ENCODE measurements around the gene NDEL1.
A peak's percentile ranks its signal among the peaks of the same experiment; 100 is the strongest.
"Not testable (repeated sequence)": the region's sequence is repeated elsewhere in the genome, so short reads cannot be mapped to it uniquely, and the experiment has no call there.

The NDEL1 gene, protein sequence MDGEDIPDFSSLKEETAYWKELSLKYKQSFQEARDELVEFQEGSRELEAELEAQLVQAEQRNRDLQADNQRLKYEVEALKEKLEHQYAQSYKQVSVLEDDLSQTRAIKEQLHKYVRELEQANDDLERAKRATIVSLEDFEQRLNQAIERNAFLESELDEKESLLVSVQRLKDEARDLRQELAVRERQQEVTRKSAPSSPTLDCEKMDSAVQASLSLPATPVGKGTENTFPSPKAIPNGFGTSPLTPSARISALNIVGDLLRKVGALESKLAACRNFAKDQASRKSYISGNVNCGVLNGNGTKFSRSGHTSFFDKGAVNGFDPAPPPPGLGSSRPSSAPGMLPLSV

DNA sequence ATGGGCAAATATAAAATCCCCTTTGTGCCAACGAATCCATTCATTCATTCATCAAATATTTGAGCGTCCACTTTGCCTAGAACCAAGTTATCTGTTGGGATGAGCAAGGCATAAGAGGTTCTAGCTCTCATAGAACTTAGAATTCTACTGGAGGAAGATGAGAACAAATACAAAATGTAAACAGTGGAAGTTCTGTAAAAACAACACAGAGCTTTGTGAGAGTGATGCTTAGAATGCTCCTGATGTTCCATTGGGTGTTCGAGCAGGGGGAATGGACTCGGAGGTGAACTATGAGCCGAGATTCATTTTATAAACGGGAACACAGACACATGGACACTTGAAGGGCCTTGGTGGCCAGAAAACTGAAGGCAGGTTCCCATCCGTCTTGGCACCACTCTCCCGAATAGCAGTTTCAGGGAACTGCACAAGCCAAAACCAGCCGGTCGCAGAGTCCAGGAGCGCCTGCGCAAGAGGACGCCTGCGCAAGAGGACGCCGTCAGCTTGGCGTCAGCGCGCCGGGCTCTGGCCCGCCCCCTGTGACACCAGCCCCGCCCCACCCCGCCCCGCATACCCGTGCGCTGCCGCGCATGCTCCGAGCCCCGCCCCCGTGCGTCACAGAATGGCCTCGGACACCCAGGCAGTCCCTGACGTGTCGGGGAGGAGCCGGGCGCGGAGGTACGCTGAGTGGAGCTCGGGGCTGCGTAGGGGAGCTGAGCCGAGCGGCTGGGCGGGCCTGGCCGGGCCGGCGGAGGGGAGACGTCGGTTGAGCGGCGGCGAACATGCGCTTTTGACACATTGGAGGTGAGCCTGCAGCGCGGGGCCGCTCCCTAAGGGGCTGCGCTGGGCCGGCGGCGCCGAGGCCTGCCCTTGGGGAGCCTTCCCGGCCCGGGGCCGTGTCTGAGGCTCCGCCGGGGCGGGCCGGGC lies at the start of gene NDEL1:
Gene NDEL1, plus strand, starts transcription at position 640 of the 924 bp plus-strand sequence. CDS start 8,388 bp downstream, outside the sequence.
- DNase-seq: peak; percentile 91

DNA sequence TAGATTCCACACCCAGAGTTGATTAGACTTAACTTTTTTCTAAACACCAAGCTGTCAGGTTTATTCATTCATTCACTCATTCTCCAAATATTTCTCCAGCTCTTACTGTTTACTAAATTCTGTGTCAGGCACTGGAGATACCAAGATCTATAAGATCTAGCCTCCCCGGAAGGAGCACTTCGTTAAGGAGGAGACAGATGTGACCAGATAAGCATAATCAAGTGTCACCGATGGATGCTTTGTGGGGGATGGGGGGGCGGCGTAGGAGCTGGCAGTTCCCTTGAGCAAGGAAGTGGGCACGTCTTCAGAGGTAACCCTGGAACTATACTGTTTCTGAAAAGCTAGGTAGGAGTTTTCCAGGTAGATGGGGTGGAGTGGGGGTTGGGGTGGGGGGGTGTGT lies 48.8 kb upstream of the NDEL1 start:
- no peak for DNase-seq

GRCh38 chr17:8387914-8388651 lies 47.6 kb upstream of the NDEL1 start:
- DNase-seq: no peak

GRCh38 chr17:8391711-8392110 lies 44.0 kb upstream of the NDEL1 start:
- DNase-seq: no peak

GRCh38 chr17:8392274-8392673 lies 43.4 kb upstream of the NDEL1 start:
- DNase-seq: no peak

DNA sequence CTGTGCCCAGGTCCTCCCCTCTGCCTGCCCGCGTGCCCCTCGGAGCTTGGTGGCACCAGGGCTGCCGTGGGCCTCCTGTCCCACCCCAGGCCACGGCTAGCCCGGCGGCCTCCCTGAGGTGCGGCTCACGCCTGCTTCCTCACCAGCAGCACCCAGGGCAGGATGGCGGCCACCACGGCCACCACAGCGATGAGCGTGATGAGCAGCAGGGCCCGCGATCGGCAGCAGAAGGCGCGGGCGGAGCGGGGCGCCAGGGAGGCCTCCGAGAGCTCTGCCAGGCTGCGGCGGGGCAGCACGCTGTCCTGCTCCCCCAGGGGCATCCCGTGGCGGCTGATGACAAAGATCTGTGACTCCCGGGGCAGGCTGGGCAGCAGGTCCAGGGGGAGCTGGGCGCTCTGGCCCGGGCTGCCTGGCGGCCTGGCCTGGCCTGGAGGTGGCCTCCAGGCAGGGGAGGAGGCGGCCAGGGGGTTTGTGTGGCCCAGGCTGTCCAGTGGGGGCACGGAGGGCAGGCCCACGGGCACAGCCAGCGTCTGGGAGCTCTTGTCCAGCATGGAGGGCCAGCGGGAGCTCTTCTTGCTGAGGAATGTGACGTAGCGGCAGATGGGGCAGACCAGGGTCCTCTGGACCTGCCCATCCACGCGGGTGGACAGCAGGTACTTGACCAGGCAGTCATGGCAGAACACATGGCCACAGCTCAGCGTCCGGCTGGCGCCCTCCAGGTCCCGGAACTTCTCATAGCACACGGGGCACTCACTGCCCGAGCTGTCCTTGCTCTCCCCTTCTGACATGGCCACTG lies 42.8 kb upstream of the NDEL1 start:
- no peak for DNase-seq

DNA sequence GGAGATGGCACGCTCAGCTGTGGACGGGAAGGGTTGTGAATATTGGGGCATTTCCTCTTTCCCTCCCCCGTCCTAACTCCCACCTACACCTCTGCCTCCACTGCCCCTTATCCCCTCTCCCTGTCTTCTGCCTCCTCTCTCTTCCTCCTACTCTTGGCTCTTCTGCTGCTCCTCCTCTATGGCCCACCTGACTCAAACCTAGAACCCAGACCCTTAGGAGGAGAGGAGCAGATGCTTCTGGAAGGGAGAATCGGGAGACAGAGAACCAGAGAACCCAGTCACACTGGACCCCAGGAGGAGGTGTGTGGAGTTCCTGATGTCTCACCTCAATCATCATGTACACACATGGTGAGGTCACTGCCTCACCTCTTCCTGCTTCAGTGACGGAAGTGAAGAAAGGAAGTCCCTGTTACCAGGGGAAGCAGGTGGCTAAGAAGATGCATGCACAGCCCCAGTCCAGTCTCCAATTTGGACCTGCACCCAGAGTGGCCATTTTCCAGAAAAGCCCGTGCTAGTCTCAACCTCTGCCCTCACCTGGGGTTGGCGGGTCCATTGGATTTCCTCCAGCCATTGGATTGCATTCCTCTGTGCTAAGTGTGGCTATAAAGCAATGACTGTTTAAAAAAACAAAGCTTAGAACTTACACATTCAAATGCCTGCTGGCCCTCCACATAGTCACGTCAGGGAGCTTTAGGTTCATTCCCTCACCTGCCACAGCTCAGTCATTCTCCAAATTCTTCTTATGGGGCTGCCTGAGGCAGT lies 42.0 kb upstream of the NDEL1 start:
- DNase-seq: no peak

- not testable (repeated sequence) for DNase-seq
Measured at GRCh38 chr17:8394497-8394896, 41.2 kb upstream of the NDEL1 start.

DNA sequence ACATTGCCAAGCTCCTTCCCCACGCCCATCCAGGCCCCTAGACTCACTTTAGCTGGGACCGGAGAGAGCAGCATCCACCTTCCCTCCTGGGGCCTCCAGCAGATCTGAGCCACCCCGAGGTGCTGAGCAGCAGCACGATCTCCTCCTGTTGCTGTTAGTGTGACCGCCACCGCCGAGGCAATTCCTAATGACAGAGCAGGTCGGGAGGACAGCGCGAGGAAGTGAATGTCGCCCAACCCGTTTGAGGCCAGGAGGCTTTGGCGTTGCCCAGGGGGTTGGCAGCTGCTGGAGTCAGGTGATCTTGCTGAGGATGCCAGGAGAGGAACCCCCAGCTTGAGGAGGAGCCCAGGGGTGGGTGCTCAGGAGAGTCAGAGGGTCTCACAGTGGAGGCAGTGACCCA lies 38.0 kb upstream of the NDEL1 start, which contains the start of gene RNF222:
Gene RNF222, minus strand, starts transcription at position 192 of the 400 bp plus-strand sequence. CDS start 4,366 bp downstream, outside the sequence.
- DNase-seq: no peak

DNA sequence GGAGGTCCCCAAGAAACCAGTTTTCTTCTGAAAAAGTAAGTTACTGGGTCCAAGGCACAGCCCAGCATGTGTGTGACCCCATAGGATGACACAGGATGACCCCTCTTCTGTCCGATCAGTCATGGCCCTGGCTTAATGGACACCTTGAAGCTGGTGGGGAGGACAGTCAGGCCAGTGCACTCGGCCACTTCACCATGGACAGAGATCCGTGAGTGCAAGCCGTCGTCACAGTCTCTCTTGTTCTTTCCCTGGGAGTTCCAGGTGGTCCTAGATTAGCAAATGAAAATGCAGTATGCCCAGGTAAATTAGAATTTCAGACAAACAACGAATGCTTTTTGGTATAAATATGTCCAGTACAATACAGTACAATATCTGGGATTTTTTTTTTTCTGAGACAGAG lies 36.7 kb upstream of the NDEL1 start:
- no peak for DNase-seq

DNA sequence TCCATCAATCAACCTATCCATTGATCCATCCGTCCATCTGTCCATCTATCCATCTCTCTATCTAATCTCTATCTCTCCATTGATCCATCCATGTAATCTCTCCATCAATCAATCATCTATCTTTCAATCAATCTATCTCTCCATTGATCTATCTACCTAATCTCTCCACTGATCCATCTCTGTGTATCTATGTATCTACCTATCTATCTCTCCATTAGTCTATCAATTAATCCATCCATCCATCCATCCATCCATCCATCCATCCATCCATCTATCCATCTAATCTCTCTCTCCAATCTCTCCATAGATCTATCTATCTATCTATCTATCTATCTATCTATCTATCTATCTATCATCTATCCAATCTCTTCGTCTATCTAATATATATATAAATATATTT lies 34.6 kb upstream of the NDEL1 start:
- DNase-seq: no peak

DNA sequence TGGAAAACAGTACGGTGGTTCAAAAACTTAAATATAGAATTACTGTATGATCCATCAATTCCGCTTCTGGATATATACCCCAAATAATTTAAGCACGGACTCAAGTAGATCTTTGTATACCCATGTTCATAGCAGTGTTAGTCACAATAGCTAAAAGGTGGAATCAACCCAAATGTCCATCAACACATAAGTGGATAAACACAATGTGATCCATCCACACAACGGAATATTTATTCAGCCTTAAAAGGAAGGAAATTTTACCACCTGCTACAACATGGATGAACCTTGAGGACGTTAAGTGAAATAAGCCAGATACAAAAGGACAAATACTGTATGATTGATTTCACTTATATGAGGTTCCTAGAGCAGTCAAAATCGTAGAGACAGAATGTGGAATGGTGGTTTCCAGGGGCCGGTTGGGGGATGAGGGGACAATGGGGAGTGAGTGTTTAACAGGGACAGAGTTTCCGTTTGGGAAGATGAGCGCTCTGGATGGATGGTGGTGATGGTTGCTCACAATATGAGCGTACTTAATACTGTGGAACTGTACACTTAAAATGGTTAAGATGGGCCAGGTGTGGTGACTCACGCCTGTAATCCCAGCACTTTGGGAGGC lies 32.7 kb upstream of the NDEL1 start:
- no peak for DNase-seq

DNA sequence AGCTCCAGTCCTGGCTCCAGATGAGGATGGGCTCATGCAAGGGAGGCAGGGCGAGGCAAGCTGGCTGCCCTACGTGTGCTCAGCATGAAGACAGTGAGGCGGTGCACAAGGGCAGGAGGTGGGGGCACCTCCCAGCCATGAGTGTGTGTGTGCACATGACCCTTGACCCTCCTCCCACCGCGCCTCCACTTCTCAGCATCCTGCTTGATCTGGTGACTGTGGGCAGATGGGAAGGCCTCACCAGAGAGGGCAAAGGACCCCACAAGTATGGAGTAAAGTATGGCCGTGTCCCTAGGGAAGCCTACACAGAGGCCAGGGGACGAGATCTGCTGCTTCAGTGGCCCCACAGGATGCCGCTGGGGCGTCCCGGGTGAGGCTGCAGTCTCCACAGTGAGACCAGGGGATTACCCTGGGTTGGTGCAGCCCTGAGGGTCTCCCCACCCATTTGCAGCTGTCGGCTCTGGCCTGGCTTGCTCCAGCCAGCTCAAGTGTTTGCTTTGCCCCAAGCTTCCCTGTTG lies 30.1 kb upstream of the NDEL1 start:
- DNase-seq: no peak

- no peak for DNase-seq
Measured at GRCh38 chr17:8406174-8406573, 29.5 kb upstream of the NDEL1 start.

- DNase-seq: no peak
Measured at GRCh38 chr17:8408371-8408770, 27.3 kb upstream of the NDEL1 start.

GRCh38 chr17:8409966-8410882 lies 25.5 kb upstream of the NDEL1 start:
- DNase-seq: no peak

- DNase-seq: no peak
Measured at GRCh38 chr17:8410883-8411238, 24.8 kb upstream of the NDEL1 start.

DNA sequence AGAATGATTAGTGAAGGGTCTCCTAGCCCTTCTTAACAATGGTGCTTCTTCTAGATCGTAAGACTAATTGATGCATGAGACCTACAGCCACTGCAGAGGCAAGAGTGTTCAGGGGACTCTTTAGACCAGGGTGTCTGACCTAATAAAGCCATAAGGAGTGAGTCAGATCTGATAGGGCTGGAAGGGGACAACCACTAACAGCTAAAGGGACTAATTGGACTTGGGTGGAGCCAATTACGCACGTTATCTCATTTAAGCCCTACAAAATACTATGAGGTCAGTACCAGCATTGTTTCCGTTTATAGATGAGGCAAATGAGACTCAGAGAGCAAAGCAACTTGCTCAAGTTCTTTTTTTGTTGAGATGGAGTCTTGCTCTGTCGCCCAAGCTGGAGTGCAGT lies 23.6 kb upstream of the NDEL1 start:
- DNase-seq: no peak

DNA sequence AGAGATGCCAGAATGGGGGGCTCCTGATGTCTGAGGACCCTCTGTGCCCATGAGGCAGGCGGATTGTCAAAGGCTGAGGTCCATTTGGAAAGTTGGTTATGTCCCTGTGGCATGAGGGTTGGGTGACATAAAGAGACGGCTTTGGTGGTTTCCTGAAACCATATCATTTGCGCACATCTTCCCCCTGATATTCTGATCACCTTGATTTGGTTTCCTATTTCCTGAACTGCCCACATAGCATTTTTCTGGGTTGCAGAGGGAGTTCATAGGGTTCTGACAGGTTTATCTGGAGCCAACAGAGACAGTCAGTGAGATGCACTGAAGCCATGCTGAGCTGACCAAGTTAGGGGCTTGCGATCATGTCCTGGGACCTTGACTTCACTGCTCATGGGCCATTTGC lies 22.4 kb upstream of the NDEL1 start:
- DNase-seq: no peak

DNA sequence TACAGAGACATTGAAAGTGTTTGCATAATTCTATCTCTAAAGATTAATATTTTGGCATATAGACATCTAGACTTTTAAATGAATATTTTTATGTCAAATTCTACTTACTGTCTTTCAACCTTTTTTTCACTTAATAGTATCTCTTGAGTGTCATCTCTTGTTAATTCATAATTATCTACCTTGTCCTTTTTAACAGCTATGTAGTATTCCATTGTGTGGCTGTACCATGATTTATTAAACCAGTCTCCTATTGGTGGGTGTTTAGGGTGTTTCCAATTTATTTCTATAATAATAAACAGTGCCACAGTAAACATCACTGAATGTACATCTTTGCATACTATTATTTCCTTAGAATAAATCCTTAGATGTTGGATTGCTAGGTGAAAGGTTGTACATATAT lies 21.7 kb upstream of the NDEL1 start:
- DNase-seq: no peak
